Measurements from ENCODE around the gene LTC4S.

- no peak for TF ChIP-seq CTCF (IDR thresholded peaks at IDR 0.05; ENCODE audit: poor library complexity)
- TF ChIP-seq EZH2phosphoT487 (IDR thresholded peaks at IDR 0.05; ENCODE audit: low read depth, severe bottlenecking, unreplicated experiment), result no peak
Observed at GRCh38 chr5:179822059-179822432, 28.3 kb downstream of the LTC4S start.

Data from hepatocyte (in vitro differentiated cells).